GM13976 (cell line): Measurements from ENCODE around the gene SNX22.

ENCODE experiments used
- DNase-seq: peaks from one replicate; pipeline ENCODE4 v3.0.0; 2012; ENCODE audit warnings: low spot score
- CTCF ChIP-seq: IDR thresholded peaks from 2 replicates; pipeline ENCODE4 v1.5.1; 2012; ENCODE audit warnings: borderline replicate concordance, mild to moderate bottlenecking; ENCODE audit not compliant: insufficient read depth; ENCODE audit errors: extremely low read depth, missing control alignments, control extremely low read depth
- in situ Hi-C: fragments of 300-500 bp; cut with MboI; formaldehyde crosslinking; loops from one replicate; pipeline ENCODE4 v1.12.0; 2022; ENCODE audit warnings: low sequenced_read_pairs, mixed read lengths, inconsistent platforms; ENCODE audit not compliant: unreplicated experiment

Gene SNX22

GRCh38 chr15:64125978-64126377 is 25.6 kb upstream of the SNX22 start:
- DNase-seq, result no peak
- in situ Hi-C loops, result no loop called here
- no peak for TF ChIP-seq CTCF

GRCh38 chr15:64127521-64128270 is 23.8 kb upstream of the SNX22 start:
- TF ChIP-seq CTCF, result no peak
- DNase-seq, result no peak
- in situ Hi-C loops, result no loop called here

GRCh38 chr15:64130159-64130558 is 21.4 kb upstream of the SNX22 start:
- TF ChIP-seq CTCF, result no peak
- in situ Hi-C loops, result no loop called here

GRCh38 chr15:64131547-64131946 is 20.0 kb upstream of the SNX22 start:
- no peak for TF ChIP-seq CTCF
- no peak for DNase-seq
- in situ Hi-C loops, result no loop called here

More at GRCh38 chr15:64130159-64130558, 21.4 kb upstream of the SNX22 start:
- DNase-seq, result no peak

GRCh38 chr15:64132217-64132616 is 19.3 kb upstream of the SNX22 start:
- no peak for DNase-seq
- in situ Hi-C loops, result no loop called here
- TF ChIP-seq CTCF, result no peak

- DNase-seq, result no peak
- in situ Hi-C loops, result no loop called here
- TF ChIP-seq CTCF, result no peak
Measured at GRCh38 chr15:64133623-64134344, 17.7 kb upstream of the SNX22 start.
